SK-N-SH treated with all-trans-retinoic acid at 6 μM for 48 hours (cell line): ENCODE data around the gene TMC8.

Experiments used
- OSR1 ChIP-seq: fragments of 250-450 bp; sonication (Bioruptor Pico); IDR thresholded peaks from 2 replicates; pipeline ENCODE4 v1.8.0; 2022; ENCODE audit warnings: moderate library complexity, mild to moderate bottlenecking, inconsistent platforms
- PPARA ChIP-seq: fragments of 250-450 bp; sonication (Bioruptor Pico); IDR thresholded peaks from 2 replicates; pipeline ENCODE4 v1.5.0; 2020; ENCODE audit warnings: mild to moderate bottlenecking, borderline replicate concordance
- SNAI2 ChIP-seq: fragments of 250-450 bp; sonication (Bioruptor Pico); IDR thresholded peaks from 2 replicates; pipeline ENCODE4 v1.5.0; 2020; ENCODE audit warnings: mild to moderate bottlenecking, moderate library complexity
- TCF4 ChIP-seq: fragments of 250-450 bp; sonication (Bioruptor Pico); IDR thresholded peaks from 2 replicates; pipeline ENCODE4 v1.8.0; 2021; ENCODE audit warnings: mild to moderate bottlenecking, moderate library complexity, borderline replicate concordance
- ZNF565 ChIP-seq: fragments of 450-650 bp; formaldehyde crosslinking; conservative IDR thresholded peaks from 2 replicates; pipeline ENCODE4 v1.5.0; 2020; ENCODE audit warnings: low read depth, mild to moderate bottlenecking, moderate library complexity

- TF ChIP-seq PPARA (CRISPR knock-in tag) (no peak), TCF4 (CRISPR knock-in tag) (no peak), OSR1 (no peak), ZNF565 (no peak), SNAI2 (CRISPR knock-in tag) (no peak)
Measured at GRCh38 chr17:78174346-78174869, 43.8 kb downstream of the TMC8 start.
